ENCODE data around the gene HDAC4.
A peak's percentile ranks its signal among the peaks of the same experiment; 100 is the strongest.
"Not testable (repeated sequence)": the region's sequence is repeated elsewhere in the genome, so short reads cannot be mapped to it uniquely, and the experiment has no call there.

HDAC4 gene

DNA sequence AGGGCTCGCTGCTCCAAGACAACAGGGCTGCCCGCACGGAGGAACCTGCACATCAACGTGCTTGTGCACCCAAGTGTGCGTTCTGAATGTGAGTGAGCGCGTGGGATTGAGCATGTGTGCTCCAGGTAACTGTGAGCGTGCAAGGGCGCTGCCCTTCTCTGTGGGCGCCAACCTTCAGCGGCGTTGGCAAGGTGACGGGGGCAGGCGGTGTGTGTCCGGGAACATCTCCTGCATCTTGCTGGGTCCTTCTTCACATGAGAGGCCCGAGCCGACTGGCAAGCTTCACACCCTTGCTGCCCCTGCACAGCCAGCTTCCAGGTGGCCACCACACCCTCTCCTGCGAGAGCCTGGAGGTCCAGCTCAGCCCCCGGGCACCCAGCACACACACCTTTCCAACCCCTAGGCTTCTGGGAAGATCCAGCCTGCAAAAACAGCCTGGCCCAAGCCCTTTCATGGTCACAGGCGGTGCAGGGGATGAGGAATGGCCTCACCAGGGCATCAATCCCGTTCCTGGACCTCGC lies 220.9 kb downstream of the HDAC4 start:
- FAIRE-seq: no peak

DNA sequence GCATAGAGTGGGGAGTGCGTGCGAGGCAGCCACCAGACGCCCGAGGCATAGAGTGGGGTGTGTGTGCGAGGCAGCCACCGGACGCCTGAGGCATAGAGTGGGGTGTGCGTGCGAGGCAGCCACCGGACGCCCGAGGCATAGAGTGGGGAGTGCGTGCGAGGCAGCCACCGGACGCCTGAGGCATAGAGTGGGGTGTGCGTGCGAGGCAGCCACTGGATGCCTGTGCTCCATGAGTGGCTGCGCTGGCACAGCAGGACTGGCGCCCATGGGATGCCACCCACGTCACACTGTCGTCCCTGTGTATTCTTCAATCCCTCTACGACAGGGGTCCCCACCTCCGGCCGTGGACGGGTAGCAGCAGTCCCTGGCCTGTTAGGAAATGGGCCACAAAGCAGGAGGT lies 221.9 kb downstream of the HDAC4 start:
- FAIRE-seq: no peak

DNA sequence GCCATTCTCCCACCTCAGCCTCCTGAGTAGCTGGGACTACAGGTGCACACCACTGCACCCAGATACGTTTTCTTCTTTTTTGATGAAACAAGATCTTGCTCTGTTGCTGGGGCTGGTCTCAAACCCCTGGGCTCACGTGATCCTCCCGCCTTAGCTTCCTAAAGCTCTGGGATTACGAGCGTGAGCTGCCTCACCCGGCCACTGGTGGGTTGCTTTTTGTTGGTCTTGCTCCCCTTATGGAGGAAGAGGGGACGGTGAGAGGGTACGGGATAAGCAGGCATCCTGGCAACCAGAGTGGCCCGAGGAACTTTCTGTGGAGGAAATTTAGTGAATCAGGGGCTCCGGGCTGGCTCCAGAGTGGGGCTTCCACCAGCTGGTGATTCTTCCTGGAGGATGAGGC lies 222.3 kb downstream of the HDAC4 start:
- FAIRE-seq: no peak

DNA sequence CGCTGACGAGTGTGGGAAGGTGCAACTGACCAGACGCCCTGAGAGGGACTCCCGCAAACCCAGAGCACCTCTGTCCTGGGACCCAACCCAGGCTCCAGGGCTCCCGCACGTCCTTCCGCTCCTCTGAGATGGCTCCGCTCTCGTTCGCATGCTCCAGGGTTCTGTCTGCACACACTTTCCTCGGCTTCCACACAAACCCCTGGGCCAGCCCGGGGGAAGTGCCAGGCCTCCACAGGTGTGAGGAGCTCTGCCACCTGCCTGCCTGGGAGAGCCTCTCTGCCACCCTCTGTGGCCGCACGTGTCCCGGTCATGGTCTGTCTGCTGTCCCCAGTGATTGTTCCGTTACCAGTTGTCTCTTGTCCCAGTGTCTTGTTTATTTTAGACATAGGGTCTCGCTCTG lies 222.9 kb downstream of the HDAC4 start:
- no peak for FAIRE-seq

DNA sequence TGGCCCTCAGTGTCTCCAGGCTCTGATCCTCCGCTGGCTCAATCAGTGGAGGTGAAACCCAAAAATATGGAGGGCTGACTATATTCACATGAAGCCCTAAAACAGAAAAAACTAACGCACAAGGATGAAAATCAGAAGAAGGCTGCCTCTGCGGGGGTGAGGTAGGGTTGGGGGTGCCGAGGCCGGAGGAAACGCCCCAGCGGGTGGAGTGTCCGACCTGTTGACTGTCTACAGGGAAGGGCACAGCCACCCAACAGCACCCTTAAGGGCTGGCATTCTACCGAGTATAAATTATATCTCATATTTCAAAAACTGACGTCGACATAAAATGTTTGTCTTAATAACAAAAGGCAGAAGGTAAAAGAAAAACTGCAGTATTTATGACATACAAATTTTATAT lies 223.5 kb downstream of the HDAC4 start:
- no peak for FAIRE-seq

DNA sequence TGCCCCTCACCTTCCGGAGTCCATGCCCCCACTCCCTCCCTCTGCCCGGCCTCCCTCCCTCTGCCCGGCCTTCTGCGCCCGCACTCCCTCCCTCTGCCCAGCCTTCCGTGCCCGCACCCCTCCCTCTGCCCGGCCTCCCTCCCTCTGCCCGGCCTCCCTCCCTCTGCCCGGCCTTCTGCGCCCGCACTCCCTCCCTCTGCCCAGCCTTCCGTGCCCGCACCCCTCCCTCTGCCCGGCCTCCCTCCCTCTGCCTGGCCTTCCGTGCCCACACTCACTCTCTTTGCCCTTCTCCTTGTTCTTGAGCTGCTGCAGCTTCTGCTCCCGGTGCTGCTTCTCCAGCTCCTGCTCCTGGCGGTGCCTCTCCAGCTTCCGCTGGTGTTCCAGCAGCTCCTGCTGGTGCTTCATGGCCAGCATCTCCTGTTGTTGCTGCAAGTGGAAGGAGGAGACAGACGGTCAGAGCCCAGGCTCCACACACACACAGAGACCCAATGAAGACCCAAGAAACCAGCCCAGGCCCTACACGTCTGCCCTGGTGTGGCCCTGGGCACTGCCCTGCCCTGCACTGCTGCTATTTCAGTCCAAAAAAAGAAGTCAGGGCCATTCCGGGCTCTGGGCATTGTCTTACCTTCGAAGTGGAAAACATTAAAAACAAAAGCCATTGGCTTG lies 224.5 kb downstream of the HDAC4 start:
- not testable (repeated sequence) for FAIRE-seq

DNA sequence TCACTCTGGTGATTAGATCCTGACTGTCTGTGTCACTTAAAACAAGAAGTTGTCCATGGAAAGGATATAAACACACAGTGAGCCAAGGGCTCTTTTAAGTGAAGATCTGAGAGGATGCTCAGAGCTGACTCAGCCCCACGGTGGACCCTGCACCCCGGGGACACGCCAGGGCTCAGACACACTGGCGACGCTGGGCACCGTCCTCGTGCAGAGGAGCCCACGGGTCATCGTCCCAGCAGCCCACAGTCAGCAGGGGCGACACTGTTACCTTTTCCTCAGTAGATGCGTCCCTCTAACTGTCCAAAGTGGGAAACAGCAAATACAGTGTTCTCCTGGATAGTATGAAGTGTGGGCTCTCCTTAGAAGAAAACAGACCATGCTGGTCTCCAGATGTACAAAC lies 225.6 kb downstream of the HDAC4 start:
- no peak for FAIRE-seq

DNA sequence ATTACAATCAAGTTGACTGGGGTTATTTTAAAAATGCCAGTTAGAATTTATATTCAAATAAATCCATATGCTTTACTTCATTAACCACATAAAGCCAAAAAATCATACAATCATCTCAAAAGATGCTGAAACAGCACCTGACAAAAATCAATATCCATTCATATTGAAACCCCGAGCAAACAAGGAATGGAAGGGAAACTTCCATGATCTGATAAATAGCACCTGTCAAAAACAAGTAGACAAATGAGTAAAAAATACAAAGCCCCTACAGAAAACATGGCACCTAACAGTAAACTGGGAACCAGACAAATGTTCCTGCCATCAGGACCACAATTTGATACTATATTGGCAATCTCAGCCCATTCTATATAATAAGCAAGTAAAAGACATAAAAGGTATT lies 227.5 kb downstream of the HDAC4 start:
- FAIRE-seq: no peak

DNA sequence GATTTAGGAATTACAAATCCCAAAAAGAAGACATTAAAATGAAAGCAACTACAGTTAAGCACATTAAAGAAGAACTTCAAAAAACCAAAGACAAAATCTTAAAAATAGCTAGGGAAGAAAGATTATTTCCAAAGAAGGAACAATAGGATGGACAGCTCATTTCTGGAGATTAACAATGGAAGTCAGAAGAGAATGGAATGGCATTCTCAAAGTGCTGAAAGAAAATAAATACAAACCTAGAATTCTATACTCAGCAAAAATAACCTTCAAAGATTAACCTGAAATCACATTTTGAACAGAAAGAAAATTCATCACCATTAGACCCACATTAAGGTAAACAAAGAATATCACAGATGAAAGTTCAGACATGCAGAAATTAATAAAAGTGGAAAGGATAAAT lies 229.2 kb downstream of the HDAC4 start:
- FAIRE-seq: peak; percentile 53

DNA sequence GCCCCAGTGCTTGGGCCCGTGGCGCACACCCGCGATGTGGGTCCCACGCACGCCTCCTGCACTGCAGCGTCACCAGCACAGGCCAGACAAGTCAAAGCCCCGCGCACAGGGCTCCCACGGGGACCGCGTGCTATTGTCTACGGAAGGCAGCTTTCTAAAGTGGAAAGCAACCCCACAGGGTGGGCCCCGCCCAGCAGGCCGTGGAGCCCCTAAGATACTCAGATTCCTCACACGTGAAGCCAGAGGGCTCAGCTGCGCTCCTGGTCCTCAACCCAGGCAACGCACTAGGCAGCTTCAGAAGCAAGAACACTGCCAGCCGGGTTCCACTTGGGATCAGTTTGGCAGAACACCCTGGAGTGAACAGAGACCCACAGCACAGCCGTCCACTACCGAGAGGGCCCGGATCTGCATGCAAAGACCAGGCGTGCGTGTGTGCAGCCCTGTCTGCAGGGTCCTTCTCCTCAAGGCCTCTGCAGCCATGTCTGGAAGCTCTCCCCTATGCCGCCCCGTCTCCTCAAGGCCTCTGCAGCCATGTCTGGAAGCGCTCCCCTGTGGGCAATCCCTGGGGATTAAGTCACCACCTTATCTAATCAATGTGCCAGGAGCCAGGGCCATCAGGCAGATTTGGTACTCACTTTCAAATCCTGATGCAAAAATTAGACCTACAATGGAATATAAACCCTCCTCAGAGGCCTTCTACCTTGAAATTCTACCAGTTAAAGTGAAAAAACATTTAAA lies 231.3 kb downstream of the HDAC4 start:
- FAIRE-seq: no peak

DNA sequence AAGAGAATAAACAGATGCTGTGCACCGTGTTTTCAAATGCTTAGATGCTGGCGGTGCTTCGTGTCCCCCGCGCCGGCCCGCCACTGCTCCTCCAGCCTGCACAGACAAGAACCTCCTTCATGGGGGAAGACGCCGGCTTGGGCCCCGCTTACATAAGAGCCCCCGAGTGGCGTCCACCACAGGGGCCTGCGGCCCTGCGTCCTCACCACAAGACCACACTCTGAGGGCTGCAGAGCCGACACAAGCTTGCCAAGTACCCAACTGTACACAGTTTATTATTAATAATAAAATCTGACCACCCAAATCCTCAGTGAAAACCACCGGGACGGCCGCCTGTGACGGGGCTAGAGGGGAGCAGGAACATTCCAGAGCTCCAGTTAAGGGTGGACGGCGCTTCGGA lies 232.2 kb downstream of the HDAC4 start:
- FAIRE-seq: no peak

DNA sequence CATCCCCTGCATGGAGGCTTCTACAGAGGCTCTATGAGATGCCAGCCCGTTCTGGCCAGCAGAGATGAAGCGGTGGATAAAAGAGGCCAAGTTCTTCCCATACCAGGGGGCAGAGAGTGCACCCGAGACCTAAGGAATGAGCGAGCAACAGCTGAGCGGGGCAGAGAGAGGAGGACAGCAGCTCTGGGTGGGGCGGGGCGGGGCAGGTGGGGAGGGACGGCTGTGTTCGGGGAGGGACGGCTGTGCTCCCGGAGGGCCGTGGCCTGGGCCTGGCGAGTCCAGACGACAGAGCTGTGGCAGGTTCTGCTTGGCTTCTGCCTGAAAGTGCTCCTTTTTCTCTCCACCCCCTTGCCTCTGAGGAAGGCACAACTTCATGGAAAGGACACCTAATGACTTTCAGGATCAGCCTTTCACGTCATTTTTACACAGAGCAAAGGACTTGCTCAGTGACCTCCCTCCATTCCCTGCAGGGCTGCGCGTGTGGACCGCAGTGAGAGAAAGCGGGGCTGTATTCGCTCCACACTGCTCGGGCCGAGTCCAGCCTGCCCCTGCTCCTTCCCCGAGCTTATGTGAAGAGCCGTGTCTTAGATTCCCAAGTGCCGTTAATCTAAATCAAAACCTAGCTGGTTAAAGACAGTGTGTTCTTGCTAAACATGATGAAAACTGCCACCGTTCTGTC lies 232.9 kb downstream of the HDAC4 start:
- FAIRE-seq: no peak

DNA sequence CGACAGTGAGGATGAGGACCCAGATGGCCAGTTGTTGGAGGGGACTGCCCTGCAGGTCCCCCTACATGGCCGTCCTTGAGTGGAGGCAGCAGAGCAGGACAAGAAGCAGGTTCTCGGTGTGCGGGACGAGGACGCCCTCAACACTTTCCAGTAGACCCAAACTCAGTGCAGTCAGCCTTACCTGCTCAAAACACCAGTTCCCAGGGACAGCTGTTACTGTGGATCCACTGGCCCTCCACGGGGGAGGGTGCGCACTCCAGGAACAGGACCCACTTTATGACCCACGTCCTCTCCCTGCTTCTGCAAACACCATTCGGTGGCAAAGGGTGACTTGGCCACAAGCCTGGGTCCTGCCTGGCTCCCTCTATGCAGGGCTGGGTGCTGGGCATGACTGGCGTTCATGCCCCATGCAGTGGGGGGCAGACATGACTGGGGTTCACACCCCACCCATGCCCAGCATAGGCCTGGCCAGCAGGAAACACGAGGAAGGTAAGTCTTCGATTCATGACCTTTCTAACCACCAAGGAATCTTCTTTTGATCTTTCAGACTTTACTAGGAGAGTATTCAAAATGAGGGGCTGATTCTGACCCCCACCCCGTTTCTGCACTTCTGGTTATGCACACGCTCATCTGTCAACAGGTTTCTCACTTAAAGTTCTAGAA lies 233.7 kb downstream of the HDAC4 start:
- FAIRE-seq: no peak

DNA sequence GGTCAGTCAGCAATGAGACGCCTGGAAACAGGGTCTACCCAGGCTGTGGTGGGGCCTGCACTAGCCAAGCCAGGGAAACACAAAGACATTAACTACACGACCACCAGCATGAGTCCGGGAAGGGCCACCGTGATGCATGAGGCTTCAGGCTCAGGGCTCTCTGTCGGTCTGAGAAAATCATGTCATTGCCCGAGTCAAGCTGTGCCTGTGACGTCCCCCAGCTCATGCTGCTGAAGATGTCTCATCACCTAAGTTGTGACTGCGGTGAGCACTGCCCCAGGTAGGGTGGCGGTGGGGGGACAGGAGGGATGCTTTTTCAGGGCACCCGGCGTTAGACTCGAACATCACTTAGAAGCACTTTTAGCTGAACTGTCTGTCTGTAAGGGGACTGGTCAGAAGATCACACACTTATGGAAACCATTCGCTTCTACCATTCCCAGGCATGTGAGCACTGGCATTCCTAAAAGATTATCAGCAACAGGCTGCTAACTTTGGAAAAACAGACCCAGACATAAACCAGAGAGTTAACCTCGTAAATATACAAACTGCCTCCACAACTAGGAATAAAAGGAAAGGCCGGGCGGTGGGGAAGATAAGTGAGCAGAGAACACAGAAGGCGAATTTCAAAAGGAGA lies 234.5 kb downstream of the HDAC4 start:
- FAIRE-seq: no peak

DNA sequence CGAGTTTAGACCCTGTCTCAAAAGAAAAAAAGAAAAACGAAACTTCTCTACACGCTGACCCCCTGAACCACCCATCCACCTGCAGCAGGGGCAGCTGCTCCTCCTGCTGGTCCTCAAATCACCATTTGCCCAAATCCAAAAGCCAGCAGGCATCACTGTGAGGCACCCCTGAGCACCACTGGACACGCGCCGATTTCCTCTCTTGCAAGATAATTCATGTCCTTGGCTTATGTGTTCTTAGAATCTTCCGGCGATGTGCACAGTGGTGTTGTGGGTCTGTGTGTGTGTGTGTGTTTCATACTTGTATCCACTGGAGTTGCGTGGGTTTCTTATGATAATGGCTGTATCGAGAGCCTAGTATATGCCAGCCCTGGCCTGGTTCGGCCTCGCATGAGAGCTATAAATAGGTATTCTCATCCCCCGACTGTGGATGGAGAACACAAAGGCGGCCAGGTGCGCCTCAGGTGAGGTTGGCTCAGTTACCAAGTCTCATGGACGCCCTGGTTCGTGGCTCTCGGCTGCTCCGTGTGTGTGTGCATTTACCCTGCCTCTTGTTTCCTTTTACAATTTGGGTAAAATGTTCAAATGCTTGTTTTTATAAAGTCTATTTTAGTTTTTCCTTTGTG lies 235.5 kb downstream of the HDAC4 start:
- FAIRE-seq: no peak

DNA sequence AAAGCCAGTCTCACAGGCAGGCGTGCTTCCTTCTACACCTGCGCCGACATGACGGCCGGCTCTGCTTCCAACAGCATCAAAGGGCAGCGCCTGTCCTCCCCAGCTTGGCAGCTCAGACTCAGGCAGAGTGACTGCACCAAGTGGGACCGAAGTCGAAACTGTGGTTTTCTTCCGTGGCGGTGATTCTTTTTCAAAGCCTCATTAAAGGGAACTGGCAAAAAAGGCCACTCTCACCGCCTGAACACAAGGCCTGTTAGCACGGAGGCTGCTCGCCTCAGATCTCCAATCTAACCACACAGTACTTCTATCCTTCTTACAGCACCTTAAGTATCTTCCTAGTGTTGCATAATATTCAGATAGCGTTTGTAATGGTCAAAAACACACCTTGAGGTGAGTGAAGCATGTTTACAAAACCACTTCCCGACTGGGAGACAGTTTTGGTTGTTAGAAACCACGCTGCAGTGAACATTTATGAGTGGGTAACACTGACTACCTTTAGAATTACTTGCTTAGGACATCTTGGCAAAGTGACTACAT lies 236.4 kb downstream of the HDAC4 start:
- FAIRE-seq: no peak

DNA sequence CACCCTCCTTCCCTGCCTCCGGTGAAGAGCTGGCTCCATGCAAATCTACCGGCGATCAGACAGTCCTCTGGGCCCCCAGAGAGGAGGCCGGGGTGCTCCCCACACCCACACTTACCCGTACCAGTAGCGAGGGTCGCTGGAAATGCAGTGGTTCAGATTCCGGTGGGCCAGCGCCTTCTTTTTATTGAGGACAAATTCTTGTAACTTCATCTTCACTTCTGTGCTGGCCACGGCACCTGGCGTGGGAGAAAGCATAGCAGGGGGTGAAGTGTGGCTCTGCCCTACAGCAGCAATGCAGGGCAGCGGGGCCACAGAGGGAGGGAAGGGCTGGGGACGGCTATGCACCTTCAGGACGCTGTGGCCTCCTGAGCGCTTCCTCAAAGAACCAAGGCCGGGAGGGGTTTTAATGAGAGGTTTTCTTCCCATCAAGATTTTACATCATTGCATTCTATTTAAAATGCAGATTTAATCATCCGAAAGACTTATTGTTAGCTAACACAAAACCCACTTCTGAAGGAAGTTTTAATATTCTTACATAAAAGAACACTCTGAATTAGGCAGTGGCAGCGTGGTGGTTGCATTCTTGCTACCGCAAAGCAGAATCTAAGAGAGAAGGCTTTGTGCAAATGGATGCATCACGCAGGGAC lies 237.0 kb downstream of the HDAC4 start:
- no peak for FAIRE-seq

DNA sequence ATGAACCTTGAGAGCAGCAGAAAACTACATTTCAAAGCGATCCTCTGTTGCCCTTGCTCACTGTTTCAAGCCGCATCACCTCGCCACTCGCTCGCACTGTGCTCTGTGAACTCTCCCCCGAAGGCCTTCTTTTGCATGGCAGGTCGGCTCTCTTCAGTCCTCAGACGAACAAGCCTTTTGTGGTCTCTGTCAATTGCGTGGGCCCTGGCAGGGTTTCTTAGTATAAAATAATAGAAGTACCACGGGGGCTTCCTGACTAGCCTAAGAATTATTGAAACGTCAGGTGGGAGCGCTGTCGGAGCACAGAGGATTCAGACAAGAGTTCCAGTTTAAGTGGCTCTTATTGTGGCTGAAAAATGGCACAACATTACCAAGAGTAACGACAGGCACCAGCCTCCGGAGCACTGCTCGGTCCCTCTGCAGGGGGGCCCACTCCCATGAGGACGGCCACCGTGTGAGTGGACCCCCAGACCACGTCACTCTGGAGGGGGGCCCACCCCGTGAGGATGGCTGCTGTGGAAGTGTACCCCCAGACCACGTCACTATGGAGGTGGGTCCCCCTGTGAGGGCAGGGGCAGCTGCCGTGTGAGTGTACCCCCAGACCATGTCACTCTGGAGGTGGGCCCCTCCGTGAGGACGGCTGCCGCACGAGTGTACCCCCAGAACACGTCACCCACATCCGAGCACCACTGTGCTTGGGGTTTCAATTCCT lies 237.7 kb downstream of the HDAC4 start:
- no peak for FAIRE-seq

DNA sequence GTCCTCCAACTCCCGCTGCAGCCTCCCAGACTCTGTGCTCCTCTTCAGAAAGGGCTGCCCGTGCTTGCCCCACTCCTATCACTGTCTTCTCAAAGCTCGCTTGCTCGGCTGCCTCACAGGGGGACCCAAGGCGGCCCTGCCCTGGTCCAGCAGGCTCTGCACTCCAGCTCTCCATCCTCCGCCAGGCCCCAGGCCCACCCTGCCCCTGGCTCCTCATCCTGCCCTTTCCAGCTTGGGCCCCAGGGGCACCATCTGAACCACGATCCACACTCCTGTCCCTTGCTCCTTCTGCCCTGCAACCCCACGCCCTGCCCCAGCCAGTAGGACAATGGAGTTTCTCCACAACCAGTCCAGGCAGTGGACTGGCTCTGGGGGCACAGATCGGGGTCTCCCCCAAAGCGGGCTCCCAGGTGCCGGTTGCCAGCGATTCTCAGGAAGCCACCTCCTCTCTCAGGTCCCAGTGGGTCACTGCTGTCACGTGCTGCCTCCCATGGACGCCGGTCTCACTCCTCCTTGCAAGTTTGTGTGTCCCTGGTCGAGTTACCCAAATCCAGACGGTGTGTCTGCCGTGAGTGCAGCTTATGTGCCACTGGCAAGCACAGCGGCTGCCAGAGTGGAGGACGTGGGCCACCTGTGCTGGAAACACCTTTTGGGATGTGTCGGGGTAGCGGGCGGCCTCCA lies 238.5 kb downstream of the HDAC4 start:
- no peak for FAIRE-seq

DNA sequence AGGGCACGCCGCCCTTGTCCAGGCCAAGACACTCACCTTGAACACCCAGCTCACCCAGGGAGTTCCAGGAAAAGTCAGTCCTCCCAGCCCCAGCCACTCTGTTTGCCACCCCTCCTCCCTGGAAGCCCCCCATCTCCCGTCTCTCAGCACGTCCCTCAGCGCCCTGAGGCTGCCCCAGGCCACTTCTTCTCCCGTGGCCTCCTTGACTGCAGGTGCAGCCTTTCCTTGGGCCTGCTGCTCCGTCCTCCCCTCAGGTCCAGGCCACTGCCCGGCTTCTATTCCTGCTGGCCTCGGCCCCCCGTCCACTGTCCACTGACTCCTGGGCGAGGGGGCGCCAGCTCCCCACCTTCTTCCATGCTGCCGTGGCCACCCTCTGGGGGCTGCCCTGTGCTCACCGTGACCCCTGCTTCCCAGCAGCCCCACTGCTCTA lies 239.1 kb downstream of the HDAC4 start:
- FAIRE-seq: no peak
